HL-60/S4 (cell line): ENCODE measurements around the gene LMF2.

Source experiments
- in situ Hi-C: fragments of 300-500 bp; cut with MboI; formaldehyde crosslinking; loops from 2 replicates; pipeline ENCODE4 v1.14.3; 2022; ENCODE audit warnings: low sequenced_read_pairs

Gene LMF2

DNA sequence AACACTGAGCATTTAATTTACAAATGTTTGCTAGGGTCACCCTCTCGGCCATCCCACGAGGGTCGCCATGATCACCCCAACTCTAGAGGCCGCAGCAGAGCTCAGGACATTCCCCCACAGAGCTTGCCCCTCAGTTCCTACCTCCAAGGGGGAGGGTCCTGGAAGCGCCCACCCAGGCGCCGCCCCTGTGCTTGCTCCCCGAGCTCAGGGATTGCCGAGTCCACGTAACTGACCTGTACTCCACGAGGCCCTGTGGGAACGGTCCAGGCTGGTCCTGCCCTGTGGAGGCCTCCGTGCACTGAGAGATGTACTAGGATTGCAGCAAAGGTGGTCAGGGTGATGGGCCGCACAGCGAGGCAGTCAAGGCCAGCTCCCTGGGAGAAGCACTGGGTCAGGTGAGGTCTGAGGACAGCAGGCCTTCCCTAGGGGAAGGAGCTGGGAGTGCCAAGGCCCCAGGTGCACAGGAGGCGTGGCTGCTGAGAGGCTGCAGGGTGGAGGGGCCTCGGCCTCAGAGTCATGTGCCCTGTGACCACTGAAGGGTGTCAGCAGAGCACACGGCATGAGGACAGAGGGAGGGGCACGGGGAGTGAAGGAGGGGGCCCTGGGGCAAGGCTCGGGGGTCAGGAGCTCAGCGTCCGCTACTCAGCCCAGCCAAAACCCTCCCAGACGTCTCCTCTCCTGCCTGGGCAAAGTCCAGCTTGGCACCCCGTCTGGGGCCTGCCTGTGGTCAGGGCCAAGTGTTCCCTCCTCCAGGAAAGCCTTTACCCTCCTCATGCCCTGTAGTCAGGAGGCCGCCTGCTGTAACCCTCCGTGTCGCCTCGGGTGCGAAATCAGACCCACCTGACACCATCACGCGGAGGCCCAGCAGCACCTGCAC is 23.3 kb downstream of the LMF2 start:
- in situ Hi-C loops = no loop called here

DNA sequence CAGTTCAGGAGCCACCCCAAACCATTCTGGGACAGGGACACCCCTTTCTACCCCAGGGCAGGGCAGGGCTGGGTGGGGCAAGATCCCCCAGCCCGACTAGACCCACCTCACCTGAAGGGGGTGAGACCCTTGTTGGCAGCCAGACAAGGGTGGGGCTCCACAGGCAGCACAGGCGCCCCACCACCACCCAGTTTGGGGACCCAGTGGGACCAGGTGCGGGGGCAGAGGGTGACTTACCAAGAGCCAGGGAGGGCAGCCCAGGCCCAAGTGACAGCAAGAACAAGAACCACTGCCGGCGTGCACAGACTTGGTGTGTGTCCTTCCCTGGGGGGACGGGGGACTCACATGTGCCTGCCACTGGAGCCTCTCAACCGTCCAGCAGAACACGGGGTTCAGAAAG is 23.9 kb downstream of the LMF2 start:
- in situ Hi-C loops = no loop called here

DNA sequence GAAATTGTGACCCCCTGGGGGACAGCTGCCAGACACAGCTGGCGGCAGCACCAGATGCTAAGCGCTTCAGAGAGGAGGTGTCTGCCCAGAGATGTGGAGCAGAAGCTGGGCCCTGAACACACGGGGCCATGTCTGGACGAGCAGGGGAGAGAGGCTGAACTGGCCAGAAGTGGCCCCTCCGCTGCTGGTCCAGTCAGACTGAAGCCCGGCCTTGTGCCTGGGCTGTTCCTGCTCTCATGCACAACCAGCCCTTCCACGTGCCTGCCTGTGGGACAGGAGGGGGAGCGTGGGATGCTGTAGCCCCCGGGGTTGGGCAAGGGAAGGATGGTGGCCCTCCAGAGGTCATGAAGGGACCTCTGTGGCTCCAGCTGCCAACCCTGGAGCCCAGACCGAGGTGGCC is 24.4 kb downstream of the LMF2 start:
- in situ Hi-C loops = no loop called here

DNA sequence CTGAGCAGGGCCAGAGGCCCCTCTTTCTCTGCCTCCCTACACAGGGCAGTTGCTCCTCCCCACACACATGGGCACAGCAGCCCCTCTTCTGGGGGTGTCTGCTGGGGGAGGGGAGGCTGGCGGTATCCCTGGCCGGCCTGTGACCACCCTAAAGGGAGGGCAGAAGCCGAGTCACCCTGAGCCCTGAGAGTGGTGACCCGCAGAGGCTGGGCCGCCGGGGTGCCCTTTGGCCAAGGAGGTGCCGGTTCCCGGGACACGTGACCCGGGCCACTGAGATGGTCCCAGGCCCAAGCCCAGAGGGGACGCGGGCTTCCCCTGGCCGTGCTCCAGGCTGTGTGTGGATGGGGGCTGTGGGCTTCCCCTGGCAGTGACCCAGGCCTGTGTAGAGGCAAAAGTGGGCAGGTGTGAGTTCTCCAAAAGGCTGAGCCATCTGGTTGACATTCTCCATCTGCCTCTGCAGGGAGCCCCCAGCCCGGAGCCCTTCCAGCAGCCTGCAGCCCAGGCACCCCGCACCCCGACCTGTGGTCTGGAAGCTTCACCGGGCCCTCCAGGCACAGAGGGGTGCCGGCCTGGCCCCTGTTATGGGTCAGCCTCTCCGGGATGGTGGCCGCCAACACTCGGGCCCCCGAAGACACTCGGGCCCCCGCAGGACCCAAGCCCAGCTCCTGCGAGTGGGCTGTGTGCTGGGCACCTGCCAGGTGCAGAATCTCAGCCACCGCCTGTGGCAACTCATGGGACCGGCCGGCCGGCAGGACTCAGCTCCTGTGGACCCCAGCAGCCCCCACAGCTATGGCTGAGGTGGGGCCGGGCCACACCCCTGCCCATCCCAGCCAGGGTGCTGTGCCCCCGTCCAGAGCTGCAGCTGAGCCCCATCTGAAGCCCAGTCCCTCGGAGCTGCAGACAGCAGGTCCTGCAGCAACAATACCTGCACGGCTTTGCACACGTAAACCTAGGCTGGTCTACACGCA is 25.1 kb downstream of the LMF2 start:
- in situ Hi-C loops = no loop called here

DNA sequence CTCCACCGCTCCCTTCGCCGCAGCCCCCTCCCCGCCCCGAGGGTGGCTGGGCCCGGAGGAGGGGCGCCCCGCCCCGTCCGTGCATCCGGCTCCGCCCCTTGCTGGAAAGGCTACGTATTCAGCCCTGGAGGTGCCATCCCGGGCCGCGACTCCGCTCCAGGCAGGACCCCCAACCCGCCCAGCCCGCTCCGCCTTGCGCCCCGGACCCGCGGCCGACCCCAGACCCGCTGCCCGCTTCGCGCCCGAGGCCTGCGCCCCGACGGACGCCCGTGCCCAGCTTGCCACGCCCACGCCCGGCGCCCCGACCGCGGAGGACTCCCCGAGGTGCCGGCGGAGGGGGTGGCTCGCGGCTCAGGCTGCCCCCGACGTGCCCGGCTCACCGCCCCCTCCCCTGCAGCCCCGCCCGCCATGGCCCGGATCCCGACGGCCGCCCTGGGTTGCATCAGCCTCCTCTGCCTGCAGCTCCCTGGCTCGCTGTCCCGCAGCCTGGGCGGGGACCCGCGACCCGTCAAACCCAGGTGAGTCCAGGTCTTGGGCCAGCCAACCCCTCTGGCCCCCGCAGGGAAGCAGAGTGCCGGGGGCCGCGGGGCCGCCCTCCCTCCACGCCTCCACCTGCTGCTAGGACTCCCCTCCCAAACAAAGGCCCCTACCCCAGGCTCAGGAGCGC is 25.9 kb downstream of the LMF2 start, which contains the start of gene ADM2:
Gene ADM2 (plus strand): TSS at position 104 of the 667 bp plus-strand sequence. CDS start 305 bp downstream, at position 409.
- in situ Hi-C loops = no loop called here

DNA sequence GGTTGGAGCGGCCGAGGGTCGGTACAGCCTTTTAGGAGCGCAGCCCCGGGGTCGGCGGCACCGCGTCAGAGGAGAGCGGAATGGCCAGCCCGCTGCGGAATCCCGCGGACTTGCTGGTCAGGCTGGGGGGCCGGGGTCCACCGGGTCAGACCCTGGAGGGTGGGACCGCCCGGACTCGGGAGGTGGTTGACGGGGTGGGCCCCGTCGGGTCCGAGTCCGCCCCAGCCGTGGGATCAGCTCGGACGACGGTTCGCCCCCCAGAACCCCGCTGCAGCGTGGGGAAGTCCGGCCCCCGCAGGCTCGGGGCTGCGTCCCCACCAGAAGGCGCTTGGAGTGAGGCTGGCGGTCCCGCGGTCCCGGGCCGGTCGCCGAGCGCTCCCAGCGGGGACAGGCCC is 26.5 kb downstream of the LMF2 start:
- in situ Hi-C loops = no loop called here

DNA sequence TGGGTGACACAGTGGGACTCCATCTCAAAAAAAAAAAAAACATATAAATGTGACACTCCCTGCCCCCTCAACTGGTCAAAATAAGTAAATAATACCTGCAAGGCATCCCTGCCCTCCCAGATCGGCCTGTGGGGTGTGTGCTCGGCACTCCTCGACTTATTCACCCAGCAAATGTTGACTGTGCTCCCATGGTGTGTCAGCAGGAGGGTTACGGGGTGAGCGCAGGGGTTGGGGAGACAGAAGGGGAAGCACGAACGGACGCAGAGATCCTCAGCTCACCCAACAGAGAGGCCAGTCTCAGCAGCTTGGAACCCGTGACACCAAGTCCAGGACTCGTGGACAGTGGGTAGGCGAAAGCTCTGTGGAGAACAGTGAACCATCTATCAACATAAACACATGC is 27.8 kb downstream of the LMF2 start:
- in situ Hi-C loops = no loop called here

DNA sequence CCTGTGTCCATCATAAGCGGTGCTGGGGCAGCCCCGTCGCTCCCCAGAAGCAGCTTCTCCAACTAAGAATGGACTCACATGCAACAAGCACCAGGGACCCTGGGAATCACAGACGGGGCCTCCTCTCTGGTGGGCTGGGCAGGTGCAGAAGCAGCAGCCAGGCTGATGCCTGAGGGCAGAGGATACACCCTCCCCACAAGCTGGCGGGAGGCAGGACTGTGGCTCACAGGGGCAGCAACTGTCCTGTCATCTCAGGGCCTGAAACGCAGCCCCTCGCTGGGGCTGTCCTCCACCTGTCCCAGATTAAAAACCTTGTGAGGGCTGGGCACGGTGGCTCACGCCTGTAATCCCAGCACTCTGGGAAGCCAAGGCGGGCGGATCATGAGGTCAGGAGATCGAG is 29.6 kb downstream of the LMF2 start:
- in situ Hi-C loops = no loop called here

DNA sequence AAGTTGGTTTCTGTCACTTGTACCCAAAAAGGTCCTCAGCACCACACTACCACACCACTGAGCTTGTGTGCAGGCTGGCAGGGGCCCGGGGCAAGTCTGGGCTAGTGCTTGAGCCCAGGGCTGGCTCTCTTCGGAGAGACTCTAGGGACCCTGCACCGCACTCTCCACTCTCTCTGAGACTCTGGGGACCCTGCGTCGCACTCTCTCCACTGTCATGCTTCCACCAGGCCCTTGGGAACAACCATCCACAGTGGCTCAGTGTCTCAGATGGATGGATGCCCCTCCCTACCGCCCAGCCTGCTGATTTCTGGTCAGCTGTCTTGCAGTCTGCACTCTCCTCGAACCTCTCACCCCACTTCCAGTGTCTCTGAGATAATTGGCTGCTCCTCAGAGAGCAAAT is 30.6 kb downstream of the LMF2 start:
- in situ Hi-C loops = no loop called here

DNA sequence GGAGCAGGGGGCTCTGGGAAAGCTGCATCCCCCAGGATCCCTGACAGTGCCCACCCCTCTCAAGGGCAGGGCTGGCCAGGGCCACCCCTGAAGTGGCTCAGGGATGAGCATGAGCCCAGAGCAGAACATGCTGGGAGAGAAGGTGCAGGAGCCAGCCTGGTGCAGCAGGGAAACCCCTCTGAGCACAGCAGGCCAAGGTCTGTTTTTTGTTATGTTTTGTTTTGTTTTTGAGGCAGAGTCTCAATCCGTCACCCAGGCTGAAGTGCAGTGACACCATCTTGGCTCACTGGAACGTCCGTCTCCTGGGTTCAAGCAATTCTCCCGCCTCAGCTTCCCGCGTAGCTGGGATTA is 31.9 kb downstream of the LMF2 start:
- in situ Hi-C loops = no loop called here

DNA sequence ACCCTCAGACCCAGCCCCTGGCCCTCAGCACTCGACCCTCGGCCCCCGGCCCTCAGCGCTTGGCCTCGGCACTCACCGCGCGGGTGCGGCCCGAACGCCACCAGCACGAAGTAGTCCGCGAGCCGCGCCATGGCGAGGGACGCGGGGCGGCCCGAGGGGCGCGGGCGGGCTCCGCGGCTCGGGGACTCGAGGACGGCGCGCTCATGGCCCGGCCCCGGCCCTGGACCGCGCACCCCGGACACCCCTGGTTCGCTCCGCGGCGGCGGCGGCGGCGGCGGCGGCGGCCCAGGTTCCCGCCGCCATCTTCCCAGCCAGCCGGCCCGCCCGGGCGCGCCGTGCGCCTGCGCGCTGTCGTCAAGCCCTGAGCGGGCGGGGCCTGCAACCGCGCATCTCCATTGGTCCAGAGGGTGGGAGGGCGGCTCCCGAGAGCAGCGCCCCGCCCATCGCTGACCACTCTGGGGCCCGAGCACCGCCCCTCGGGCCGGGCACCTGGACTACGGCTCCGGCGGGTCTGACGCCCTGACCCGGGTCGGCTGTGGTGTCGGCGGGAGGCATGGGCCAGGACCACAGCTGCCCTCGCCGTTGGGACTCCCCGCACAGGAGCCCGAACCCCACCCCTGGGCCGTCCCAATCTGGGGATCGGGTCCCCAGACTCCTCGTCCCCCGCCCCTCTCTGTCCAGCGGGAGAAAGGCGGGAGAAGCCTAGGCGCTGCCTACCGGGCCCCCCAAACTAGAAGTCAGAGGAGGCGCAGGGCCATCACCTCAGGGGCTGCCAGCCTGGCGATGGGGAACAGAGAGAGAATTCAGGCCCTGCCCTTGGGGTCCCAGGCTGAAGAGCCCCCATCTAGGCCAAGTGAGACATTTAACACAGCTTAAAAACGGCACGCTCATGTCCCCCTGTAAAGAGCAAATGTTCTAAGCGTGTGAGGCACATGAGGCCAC is 32.5 kb downstream of the LMF2 start, which contains the start of gene SBF1:
Gene SBF1 (minus strand): TSS at position 326 of the 942 bp plus-strand sequence. CDS start 195 bp downstream, at position 131.
- in situ Hi-C loops = no loop called here

DNA sequence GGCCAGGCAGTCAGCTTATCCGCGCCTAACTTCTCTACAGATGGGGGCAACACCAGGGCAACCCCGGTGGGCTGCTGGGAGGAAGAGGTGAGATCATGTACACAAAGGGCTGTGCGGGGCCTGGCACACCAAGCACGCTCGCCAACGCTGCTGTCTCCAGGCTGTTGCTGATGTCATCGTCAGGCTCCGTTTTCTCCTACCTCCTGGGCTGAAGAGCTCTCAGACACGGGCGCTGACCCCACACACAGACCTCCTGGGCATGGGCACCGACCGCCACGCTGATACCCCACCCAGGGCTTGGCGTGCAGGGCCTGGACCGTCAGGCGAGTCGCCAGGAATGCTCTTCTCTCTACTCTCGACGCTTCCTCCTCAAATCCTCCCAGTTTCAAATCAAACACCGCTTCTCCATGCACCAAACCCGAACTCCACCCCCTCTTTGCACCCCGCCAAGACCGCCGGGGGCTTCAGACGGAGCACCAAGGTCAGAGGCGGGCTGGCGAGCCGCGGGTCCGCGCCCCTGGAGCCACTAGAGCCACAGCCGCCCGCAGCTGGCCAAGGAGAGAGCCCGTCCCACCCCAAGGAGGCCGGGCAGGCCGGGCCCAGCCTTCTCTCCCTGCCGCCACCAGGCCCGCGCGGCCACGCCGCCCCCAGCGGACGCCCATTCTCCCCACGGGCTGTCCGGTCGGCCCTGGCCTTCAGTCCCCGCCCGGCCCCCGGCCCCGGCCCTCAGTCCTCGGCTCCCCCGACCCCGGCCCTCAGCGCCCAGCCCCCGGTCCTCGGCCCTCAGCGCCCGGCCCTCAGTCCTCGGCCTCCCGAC is 33.4 kb downstream of the LMF2 start:
- in situ Hi-C loops = no loop called here

DNA sequence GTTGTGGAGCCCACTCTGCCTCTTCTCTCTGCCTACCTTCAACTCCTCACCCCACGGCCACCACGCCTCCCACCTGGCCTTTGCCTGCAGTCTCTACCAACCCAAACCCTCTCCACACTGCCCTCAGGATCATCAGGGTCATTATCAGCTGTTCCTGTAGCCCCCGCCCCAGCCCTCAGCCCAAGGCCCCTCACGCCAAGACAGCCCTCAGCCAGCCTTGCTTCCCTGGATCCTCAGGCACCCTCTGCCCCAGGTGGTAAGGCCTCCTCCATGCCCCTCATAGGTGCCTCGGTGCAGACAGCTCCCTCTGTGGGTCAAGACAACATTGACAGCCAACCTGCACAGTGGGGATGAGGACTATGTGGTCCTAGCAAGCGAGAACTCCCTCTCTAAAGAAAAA is 34.4 kb downstream of the LMF2 start:
- in situ Hi-C loops = no loop called here

DNA sequence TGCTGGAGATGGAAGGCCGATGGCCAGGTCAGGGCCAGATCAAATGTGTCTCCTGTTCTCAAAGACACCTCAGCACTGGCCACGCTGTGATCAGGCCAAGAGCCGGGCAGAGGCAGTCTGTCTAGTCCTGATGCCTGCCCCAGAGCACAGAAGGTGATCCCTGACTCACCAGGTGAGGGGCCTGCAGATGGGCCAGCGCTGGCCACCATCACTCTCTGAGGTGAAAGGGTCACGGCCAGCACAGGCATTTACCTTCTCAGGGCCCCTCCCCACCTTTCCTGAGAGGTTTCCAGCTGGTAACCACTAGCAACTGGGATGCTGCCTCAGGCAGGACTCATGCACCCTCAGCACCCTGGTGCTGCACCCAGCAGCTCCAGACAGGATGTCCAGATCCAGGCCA is 35.5 kb downstream of the LMF2 start:
- in situ Hi-C loops = no loop called here

DNA sequence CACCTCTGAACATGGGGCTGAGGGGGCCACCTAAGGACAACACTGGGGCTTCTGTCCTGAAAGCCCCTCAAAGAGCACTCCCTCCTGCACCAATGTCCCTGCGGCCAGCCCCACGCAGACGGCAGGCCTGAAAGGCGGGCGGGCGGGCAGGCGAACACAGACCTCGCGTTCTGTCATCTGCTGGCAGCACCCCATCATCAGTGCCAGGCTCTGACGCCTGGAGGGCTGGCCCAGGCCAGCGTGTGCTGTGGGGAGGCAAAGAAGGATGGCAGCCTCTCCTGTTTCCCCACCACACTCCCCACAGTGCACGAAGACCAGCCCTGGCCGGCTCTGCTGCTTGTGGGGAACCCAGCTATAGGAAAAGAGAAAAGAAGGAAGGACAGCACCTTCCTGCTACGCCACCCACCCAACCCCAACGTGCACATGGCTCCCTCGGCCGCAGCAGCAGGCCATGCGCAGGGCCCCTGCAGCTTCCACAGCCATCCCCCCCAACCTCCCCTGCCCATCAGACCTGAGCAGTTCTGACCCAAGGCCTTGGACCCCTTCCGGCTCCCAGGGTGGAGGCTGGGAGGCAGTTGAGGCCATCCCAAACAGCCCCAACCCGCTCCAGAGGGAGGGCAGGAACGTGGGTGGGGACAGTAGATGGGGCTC is 36.2 kb downstream of the LMF2 start:
- in situ Hi-C loops = no loop called here

DNA sequence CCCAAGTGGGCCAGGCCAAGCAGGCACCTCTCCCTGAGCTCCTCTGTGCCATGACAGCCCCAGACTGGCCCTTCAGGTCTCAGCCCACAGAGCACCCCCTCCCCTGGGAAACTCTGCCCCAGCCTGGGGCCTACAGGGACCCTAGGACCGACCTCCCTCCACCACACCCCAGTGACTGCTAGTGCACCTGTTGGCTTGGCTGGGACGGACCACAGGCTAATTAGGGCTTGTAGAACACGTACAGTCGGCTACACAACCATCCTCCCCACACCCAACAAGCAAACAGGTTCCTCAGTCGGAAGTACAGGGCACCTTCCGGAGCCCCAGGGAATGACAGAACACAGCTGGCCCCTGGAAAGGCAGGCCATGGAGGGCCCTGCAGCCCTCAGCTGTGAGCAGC is 37.0 kb downstream of the LMF2 start:
- in situ Hi-C loops = no loop called here

DNA sequence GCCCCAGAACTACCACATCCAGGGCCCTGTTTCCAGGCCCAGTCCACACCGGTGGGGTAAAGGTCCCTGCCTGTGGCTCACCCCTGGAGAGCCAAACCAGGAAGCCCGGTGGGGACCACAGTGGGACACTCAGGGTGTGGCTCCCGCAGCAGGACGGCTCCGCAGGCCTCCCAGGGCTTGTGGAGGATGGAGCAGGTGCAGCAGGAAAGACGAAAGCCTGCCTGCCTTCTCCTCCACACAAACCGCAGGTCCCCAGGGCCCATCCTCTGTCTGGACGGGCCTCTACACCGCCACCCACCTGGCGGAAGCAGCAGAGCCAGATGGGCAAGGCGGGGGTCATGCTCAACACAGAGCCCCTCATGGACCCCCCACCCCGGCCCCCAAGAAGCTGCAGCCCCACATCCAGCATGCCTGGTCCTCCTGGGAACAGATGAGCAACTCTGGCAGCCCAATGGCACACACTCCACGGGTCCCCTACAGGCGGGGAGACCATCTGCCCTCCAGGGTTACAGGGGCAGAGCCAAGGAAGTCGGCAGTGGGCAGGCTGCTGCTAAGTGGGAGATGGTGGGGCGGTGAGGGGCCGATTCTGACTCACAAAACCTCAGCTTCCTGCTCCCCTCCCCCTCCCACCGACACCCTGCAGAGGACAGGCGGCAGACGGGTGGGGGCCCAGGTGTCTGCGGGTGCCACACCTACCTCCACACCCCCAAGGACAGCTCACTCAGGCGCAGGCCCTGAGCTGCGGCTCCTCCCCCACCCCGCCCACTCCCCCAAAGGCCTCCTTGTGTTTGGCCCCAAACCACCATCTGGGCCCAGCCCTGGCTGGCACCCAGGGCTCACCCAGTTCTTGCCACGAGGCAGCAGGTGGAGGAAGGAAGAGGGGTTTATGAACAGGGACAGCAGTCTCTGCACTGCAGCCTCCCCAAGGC is 37.9 kb downstream of the LMF2 start:
- in situ Hi-C loops = no loop called here

DNA sequence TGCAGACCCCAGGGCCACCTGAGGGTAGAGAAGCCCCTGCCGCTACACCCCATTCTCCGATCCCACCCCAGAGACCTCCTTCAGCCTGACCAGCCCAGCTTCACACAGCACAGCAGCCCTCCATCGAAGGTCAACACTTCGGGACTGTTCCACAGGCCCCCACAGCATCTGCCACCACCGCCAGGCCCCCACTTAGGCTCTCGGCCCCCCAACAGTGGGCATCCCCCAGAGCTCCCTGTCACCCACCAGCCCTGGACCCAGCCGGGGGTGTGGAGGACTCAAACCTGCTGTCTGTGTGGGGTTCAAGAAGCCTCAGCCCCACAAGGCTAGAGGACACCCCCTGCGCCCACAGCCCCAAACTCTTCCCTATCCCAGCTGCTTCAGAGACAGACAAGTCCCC is 38.9 kb downstream of the LMF2 start:
- in situ Hi-C loops = no loop called here
